Stimulated activated CD8-positive, alpha-beta memory T cell treated with anti-CD3 and anti-CD28 coated beads, Interleukin-7, amount 100 ng/mL, for 4 hours (primary cell): ENCODE results near the gene THRA.

Source experiments
- DNase-seq, 2 donors: peaks; one replicate each; pipeline ENCODE4 v3.0.0-alpha.2; 2020; ENCODE audit warnings: low read depth in 2 of 2

The THRA gene

DNA sequence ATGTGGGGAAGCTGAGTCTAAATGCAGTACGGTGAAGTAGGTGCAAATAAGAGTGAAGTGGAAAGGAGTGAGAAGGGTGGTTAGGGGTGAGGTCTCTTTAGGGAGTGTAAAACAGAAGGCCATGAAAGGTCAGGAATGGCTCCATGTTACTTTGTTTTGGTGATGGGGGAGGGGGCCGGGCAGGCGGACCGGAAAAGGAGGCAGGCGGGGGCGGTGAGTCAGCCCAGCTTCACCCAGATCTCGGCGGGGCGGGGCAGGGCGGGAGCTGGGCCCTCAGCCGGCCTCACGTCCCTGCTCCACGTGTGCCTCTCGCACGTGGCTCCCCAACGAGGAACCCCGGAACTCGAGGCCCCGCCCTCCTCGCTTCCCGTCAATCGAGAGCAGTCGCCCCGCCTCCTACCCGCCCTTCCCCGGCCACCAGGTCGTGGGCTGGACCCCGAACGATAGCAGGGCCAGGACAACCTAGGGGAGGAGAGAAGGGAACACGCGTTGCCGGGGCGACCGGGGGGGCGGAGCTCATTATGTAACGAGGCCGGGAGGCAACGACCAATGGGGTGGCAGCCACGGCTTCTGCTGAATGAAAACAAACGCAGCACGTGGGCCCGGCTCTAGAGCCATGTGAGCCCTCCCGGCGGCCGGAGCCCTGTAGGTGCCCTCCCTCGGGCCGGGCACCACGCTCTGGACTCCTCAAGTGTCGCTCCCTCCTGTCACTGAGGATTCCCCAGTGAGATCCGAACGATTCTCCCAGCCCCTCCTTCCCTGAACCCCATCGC is 36.3 kb downstream of the THRA start:
- peak; percentile 99 for DNase-seq

DNA sequence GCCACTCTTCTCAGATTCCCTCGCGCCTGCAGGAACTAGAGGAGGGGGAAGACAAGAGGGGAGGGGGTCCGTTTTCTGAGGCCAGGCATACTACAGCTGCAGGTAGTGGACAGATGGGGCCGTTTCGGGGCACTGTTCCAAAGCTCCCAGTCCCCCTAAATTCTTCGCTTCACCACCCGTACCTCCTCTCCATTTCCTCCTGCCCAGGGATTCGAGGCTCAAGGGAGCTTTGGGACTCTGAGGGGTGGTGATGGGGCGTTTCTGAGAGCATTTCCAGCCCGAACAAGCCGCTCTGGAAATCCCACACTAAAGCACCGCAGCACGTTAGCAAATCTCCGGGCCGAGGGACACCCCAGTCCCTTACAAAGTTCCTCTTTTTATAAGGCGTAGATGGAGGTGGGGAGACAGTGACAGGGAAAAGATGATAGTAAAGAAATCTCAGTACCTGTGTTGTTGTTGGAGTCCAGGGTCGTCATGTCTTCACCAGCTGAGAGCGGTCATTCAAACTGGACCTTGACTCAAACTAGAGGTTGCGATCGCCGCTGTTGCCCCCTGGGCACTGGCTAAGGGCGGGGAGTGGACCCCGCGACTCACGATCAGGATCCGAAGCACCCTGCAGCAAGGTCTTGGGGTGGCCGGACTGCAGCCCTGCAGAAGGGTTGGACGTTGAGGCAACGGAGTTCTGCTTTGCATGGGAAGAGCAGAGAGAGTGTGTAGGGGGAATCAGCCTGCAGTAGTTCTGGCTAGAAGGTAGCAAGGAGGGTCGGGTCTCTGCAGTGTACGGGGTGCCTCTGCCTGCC is 37.1 kb downstream of the THRA start:
- no peak for DNase-seq

DNA sequence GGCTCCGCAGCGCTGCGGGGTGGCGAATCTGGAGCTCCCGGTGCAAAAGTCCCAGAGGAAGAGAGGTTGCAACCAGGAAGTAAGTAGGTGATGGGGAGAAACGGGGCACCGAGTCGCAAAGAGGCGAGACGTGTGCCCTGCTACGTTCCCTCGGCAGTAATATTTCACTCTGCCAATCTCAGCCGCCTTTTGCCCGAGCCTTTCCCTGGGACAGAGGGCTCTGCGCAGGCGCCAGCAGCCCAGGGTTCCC is 37.6 kb downstream of the THRA start, which contains the start of gene NR1D1:
NR1D1 (minus strand) TSS at position 171 of the 250 bp plus-strand sequence. CDS start 495 bp downstream, outside the sequence.
- no peak for DNase-seq

DNA sequence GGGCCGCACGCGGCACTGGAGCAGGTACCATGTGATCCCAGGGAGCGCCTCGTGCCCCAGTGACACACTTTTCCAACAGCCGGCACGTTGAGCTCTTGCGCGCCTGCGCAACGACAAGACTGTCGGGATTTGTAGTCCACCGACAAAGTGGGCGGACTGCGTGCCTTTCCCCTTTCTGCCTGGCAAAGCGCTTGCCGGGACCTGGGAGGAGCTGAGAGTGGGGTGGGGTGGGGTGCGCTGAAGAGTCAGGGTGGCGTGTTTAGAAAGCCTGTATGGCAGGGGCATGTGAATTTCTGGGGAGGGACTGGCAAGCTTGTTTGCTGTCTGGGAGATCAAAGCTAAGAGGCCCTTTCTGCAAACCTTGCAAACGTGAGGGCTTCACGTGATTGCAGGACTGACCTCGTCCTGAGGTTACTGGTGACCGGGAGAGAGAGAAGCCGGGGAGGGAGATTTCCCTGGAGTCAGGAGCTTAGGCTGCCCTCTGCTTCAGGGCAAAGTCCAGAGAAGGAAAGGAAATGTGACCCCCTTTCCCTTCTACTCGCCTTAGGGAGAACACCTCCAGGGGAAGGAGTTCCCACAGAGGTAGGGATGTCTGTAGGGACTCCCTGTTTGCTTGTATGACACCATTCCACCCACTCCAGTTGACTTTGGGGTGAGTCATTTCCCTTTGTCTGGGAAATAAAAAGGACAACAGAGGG is 38.1 kb downstream of the THRA start:
- DNase-seq: peak; percentile 87 to 90

DNA sequence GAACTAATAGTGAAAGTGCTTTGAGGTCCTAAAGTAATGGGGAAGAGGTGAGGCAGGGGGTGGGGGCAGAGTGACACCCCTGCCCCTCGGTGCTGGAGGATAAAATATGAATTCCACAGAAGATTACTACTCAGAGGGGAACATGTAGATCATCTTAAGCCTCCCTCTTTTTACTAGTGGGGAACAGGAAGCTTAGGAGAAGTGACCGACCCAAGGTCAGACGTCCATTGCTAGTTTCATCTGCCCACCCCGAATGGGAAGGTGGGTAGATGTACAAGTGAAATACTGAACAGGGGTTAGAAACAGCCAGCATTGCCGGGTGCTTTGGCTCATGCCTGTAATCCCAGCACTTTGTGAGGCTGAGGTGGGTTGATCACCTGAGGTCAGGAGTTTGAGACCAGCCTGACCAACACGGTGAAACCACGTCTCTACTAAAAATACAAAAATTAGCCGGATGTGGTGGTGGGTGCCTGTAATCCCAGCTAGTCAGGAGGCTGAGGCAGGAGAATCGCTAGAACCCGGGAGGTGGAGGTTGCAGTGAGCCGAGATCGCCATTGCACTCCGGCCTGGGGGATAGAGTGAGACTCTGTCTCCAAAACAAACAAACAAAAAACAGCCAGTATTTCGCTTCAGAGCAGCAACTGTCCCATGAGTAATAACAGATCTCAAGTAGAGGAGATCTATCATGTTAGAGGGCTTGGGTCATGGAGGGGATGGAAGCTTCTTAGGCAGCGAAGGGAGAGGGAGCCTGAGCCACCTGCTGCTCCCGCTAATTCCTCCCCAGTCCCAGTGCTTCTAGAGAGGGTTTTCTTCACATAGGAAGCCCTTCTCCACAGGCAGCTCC is 38.8 kb downstream of the THRA start:
- no peak for DNase-seq

DNA sequence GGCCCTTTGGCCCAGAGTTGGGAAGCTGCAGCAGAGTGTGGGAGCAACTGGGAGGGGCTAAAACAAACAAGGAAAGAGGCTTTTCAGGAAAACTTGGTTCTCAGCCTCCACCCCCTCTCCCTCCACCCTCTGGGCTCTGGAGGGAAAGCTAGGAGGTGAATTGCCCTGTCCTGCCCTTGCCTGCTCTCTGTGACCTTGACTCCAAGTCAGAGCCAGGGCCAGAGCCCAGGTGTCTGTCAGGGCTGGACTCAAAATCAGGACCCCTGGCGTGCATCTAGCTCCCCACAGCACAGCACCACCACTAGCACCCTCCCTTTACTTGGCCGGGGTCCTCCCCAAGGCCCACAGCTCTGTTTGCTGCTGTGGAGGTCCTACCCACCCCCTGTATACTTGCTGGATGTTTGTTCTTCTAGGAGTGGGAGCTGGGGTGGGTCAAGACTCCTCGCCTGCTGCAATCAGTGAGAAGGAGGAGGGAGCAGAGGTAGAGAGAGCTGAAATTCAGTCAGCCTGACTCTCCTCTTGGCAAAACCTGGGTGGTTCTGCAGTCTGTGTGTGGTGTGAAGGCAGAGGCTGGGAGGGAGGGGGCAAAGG is 40.4 kb downstream of the THRA start:
- no peak for DNase-seq

DNA sequence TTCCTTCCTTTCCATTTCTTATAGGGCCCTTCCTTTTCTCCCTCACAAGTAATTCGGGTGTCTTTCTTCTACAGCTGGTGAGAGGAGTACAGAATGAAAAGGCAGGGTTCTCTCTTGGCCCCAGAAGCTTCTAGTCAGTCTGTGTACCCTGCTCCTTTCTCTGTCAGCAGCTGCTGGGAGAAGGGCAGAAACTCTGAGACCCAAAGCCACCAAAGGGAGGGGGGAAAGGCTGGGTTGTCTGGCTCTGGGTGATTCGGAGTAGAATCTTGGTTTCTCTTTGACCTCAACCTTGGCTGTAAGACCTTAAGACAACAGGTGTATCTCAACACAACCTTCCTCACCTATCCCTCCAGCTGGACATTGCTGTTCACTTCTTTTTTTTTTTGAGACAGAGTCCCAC is 40.9 kb downstream of the THRA start:
- DNase-seq: no peak

DNA sequence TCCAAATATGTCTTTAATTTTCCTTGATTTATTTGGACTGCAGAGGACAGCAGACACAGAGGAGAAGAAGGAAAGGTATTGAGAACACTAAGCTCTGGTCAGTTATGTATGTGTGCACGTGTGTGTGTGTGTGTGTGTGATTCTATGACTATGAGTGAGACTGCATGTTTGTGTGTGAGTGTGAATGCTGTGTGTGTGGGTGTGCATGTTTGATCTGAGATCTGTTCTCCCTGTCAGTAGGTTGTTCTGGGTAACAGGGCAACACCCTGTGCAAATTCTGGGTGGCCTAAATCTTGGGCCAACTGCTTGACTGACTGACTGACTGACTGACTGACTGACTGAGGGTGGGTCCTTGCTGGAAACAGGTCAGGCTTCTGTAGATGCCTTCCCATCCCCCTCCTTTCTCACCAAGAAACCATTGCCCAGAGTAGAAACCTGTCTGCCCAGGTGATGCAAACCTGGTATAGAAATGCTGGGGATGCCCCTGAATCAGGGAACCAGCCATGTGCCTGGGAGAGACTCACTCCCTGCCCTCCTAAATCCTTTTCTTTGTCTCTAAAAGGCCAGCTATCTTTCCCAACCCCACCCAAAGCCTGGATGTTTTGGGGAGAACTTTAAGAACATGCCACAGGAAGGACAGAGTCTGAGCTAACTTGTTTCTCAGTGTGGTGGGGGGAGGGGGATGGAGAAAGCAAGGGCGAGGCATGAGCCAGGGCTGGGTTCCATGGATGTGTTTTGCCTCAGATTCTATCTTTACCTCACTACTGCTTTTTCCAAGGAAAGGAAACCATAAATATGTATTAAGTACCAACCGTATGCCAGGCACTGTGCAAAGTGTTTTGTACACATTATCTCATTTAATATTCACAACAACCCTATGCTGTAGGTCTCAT is 42.1 kb downstream of the THRA start:
- no peak for DNase-seq

DNA sequence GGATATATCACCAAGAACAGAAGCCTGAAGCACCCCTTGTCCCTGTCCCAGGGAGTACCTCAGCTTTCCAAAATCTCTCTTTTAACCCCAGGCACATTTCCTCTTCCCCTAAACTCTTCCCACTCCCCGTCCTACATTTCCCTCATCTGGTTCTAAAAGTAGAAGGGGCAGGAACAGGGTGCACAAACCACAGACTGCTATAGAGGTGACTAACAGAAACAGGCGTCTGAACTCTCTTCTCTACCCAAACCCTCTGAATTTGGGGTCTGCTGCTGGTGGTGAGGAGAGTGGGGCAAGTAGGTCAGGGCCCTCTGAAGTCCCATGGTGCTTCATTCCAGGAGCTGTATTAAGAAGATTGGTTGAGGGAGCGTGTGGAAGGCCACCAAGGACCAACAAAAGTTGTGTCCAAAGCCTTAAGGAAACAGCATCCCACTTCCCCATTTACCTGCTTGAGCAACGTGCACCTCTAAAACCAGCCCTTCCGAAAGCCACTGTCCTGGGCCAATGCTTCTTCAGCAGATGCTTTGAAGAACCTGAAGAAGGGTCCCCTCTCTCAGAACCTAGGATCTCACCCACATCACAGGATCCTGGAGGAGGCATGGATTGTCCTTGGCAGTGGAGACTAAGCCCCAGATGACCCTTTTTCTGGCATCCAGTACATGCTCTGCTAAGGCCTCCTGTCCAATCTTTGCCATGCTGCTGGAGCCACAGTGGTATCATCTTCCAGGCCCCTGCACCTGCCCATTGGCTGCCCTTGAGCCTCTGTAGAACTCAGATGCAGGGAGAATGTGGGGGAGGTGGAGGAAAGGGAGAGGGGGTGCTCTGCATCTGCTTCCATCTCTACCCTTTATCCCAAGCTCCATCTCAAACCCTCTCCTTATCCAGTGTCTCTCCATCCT is 43.3 kb downstream of the THRA start:
- DNase-seq: no peak

DNA sequence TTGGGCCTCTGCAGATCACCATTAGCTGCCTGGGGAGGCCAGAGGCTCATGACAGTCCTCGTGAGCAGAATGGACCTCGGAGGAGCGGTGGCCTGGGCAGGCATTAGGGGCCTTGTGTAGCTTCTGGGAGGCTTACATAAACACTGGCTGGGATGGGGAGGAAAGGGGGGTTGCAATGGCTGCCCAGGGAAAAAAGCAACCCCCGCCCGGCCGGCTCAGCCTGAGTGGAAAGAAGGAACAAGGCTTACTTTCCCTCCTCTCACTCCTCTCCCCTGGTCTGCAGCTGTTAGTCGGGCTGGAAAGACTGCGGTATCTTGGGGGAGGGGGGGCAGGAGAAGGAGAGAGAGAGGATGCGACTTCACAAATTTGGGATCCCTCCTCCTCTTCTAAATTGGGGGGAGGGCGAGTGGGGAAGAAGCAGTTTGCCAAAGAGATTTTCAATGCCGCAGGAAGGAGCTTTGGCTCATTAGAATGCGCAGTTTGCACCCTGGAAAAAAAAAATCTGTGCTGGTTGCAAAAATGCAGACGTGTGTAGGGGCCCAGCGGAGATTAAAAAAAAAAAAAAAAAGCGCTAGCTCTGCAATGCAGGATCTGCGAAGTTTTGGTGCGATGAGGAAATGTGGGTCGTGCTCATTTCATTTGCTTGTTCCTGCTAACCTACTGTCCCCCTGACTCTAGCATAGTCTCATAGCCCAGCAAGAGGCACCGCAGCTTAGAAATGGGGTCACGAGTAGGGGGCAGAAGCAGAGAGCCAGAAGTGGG is 44.2 kb downstream of the THRA start:
- no peak for DNase-seq

DNA sequence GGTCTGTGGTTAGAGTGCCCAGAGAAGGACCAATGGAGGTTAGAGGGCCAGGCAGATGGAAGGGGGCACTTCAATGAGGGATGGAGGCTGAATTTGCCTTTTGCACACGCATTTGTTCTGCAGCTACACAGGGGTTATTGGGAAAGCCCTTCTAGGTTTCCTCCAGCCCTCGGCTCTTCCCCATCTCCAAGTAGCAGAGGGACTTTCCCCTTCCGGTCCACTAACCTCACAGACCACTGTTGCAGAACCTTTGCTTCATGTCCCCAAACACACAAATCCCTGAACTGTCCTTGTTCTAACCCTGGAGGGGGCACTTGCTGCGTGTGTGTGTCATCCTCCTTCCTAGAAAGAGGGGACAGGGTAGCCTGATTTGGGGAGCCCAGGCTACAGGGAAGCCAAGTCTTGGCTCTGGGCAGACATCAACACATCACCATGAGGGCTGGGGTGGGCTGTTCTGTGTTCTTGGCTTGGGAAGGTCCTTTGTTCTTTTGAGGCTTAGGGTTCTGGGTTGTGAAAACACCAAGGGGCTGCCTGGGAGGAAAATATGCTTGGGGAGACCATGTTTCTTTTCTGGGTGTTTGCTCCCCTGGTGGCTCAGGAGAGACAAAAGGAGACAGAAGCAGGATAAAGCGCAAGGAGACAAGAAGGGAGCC is 44.9 kb downstream of the THRA start:
- no peak for DNase-seq

DNA sequence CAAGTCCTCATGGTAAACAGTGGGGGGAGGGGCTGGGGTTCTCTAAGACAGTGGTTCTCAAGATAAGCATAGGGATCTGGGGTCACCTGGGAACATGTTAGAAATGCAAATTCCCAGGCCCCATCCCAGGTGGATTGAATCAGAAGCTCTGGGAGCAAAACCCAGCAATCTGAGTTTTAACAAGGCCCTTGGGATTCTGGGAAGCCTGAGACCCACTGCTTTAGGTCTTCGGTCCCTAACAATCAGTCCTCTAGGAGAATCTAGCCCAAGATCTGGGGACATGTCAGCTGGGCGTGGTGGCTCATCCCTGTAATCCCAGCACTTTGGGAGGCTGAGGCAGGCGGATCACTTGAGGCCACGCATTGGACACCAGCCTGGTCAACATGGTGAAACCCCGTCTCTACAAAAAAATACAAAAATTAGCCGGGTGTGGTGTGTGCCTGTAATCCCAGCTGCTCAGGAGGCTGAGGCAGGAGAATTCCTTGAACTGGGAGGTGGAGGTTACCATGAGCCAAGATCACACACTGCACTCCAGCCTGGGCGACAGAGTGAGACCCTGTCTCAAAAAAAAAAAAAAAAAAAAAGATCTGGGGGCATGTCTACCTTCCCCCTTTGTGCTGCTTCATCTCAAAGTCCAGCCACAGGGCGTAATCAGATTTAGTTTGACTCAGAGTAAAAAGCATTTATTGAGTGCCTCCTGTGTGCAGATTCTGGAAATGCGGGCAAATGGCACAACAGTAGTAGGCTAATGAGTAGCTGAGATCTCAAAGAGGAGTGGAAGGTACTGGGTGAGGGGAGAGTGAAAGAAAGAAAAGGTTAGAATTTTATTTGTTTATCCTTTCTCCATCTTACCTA is 46.4 kb downstream of the THRA start:
- DNase-seq: no peak

DNA sequence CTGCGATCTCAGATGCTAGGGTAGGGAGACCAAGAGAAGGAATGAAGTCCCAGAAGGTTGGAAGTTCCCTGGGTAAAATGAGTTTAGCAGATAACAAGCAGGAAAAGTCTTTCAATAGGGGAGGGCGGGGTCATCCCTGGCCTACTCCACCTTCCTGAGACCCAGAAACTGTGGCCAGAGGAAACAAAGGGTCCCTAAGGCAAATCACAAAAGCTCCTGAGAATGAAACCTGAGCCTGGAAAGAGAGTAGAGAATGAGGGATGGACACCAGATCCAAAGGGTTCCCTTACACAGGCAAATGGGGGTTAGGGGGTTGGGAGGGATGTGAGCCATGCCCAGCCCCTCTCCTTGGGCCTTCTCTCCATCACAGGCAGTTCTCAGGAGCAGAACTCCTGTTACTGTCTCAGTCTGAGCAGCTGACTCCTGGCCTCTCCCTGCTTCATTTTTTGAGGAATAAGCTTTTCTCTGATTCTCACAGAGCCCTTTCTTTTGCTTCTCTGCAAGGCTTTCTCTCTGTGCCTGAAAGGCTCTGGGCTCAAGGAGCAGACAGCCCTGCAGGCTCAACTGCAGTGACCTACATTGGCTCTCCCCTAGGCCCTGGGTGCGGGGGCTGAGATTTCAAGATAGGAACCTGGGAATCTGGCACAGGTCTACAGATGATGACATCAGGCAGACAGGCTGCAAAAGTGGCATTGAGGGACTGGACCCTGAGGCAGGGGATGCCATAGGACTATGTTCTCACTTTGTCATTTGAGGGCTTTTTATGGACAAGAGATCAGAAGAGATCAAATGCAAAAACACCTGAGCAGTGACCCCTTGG is 47.5 kb downstream of the THRA start:
- DNase-seq: no peak

DNA sequence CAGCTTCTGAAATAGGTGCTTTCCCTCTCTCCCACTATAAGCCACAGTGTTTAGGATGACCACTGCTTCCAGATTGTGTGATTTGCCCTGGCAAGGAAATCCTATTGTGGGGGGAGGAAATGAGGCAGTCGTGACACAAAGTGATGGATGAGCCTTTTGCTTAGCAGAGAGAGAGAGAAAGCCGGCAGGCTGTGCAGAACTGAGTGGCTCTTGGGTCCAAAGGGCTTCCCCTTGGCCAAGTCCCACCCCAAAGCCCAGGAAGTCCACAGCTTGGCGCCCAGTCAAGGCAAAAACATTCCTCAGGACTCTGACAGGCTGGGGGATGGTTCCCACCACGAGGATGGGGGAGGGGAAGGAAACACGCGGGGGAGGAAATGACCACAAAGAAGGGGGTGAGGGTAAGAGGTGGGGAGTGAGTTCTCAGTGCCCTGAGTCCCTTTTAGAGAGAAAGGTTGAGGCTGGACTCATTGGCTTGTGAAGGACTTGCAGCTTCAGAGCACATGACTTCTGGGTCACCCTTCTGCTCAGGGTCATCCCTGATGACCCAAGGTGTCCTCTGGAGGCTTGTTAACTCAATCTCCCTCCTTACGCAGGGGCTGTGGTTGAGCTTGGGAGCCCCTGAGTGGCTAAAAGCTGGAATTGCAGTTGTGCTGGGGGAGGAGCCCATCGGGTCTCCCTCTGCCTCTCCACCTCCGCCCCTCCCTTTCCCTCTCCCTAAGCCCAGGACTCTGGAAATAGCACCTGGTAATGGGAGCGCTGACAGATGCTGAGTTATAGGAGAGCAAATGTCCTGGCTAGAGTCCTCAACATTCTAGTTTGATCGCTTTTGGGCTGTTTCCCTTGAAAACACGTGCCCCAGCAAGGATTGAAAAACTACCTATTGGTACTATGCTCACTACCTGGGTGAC is 48.7 kb downstream of the THRA start:
- DNase-seq: peak in 1 of 2 donors; percentile 53

DNA sequence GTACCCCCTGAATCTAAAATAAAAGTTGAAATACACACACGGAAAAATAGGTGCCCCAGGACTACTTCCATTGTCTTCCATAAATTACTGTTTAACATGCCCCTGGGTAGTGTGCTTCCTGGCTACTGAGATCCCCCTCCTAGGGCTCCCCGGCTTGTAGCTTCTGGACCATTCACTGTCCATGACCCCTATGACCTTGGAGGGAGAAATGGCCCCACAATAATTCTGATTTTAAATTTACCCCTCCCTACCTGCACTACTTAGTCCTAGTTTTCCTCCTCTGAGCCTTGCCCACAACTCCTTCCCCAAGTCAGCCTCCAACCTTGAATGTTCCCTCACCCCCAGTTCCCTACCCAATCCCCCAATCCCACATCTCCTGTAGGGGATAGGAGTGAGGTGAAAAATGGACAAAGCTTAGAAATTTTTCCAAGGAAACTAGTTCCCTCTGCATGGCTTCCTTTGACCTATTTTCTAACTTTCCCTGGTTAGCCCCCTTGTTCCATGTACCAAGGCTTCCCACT is 49.5 kb downstream of the THRA start:
- no peak for DNase-seq
